Testis (tissue), 2 donors: Measurements from ENCODE around the gene PHLDA3.

Experiments used
- CTCF ChIP-seq, 3 experiments: fragments of 450-650 bp in 2 of 3; fragments of 200-600 bp in 1 of 3; sonication (generic) in 1 of 3; IDR thresholded peaks; one replicate each; pipeline ENCODE4 v1.5.1; 2016 to 2019; ENCODE audit warnings: antibody characterized with exemption in 3 of 3, mild to moderate bottlenecking in 2 of 3, moderate library complexity in 1 of 3
- POLR2A ChIP-seq: fragments of 450-650 bp; IDR thresholded peaks from one replicate; pipeline ENCODE4 v1.6.1; 2017; ENCODE audit warnings: antibody characterized with exemption, mild to moderate bottlenecking, moderate library complexity

GRCh38 chr1:201468844-201469644 lies at the start of gene PHLDA3:
- no peak for TF ChIP-seq CTCF (IDR thresholded peaks at IDR 0.05)
- TF ChIP-seq POLR2A: no peak
